GM23338 (cell line): Measurements from ENCODE around the gene KRTAP5-1. TPM values are rescaled to one million over a fixed set of nuclear protein-coding genes. Genes with fewer than 3 reads are reported as not detected.

ENCODE experiments used
- ATAC-seq: fragments of 200-7000 bp; cut with Tn5 transposase; 3 replicates; pipeline ENCODE4 v1.9.1; 2020
- DNase-seq: peaks from one replicate; pipeline ENCODE4 v3.0.0-alpha.2; 2015; ENCODE audit warnings: low spot score
- H2AFZ ChIP-seq: fragments of 200-600 bp; sonication (generic); 2 replicates; pipeline ENCODE4 v1.8.0; 2016; ENCODE audit warnings: antibody characterized with exemption, mild to moderate bottlenecking, moderate library complexity
- H3F3A ChIP-seq: fragments of 200-600 bp; sonication (generic); replicated peaks from 2 replicates; pipeline ENCODE4 v1.8.0; 2017; ENCODE audit warnings: antibody characterized with exemption, mixed run types, low read depth
- H3K27ac ChIP-seq: fragments of 200-600 bp; sonication (generic); 2 replicates; pipeline ENCODE4 v1.6.1; 2016; ENCODE audit warnings: low read depth
- H3K27me3 ChIP-seq: fragments of 200-600 bp; sonication (generic); 2 replicates; pipeline ENCODE4 v1.8.0; 2016; ENCODE audit warnings: mild to moderate bottlenecking, mixed run types, moderate library complexity; ENCODE audit not compliant: insufficient read depth
- H3K36me3 ChIP-seq: fragments of 200-600 bp; sonication (generic); 2 replicates; pipeline ENCODE4 v1.8.0; 2016; ENCODE audit warnings: mild to moderate bottlenecking; ENCODE audit not compliant: insufficient read depth
- H3K4me1 ChIP-seq: fragments of 200-600 bp; sonication (generic); 2 replicates; pipeline ENCODE4 v1.8.0; 2016; ENCODE audit warnings: mild to moderate bottlenecking, moderate library complexity; ENCODE audit not compliant: insufficient read depth
- H3K4me2 ChIP-seq: fragments of 200-600 bp; sonication (generic); 2 replicates; pipeline ENCODE4 v1.7.1; 2017; ENCODE audit warnings: mixed run types
- H3K4me3 ChIP-seq: fragments of 200-600 bp; sonication (generic); 2 replicates; pipeline ENCODE4 v1.6.1; 2016; ENCODE audit warnings: mixed run types
- H3K79me2 ChIP-seq: fragments of 200-600 bp; sonication (generic); replicated peaks from 2 replicates; pipeline ENCODE4 v1.8.0; 2017; ENCODE audit warnings: mild to moderate bottlenecking; ENCODE audit not compliant: insufficient read depth
- H3K9me2 ChIP-seq: fragments of 200-600 bp; sonication (generic); 2 replicates; pipeline ENCODE4 v1.8.0; 2017; ENCODE audit not compliant: insufficient read depth
- H4K20me1 ChIP-seq: fragments of 200-600 bp; sonication (generic); replicated peaks from 2 replicates; pipeline ENCODE4 v1.8.0; 2017; ENCODE audit warnings: mild to moderate bottlenecking; ENCODE audit not compliant: insufficient read depth
- H3K27ac Mint-ChIP-seq: 2 replicates; pipeline ENCODE4 v1.8.0; 2020; ENCODE audit warnings: inconsistent platforms, mild to moderate bottlenecking, moderate library complexity, mixed read lengths
- H3K27me3 Mint-ChIP-seq: 3 replicates; pipeline ENCODE4 v1.8.0; 2022; ENCODE audit warnings: low read depth, mild to moderate bottlenecking, moderate library complexity, mixed read lengths, inconsistent platforms; ENCODE audit not compliant: insufficient read depth, poor library complexity
- H3K36me3 Mint-ChIP-seq: 3 replicates; pipeline ENCODE4 v1.8.0; 2021; ENCODE audit warnings: low read depth, mild to moderate bottlenecking, inconsistent platforms, moderate library complexity, mixed read lengths
- H3K4me1 Mint-ChIP-seq: 3 replicates; pipeline ENCODE4 v1.8.0; 2020; ENCODE audit warnings: mild to moderate bottlenecking, inconsistent platforms, mixed read lengths
- H3K4me3 Mint-ChIP-seq: 3 replicates; pipeline ENCODE4 v1.8.0; 2021; ENCODE audit warnings: moderate library complexity, mild to moderate bottlenecking, inconsistent platforms, mixed read lengths
- H3K9me3 Mint-ChIP-seq: 3 replicates; pipeline ENCODE4 v1.8.0; 2020; ENCODE audit warnings: moderate library complexity, mild to moderate bottlenecking, inconsistent platforms, mixed read lengths
- ZNF331 ChIP-seq: fragments of 250-450 bp; sonication (Bioruptor Pico); IDR thresholded peaks from 2 replicates; pipeline ENCODE4 v1.5.0; 2020; ENCODE audit warnings: low read depth, mild to moderate bottlenecking, moderate library complexity
- polyA plus RNA-seq: library from polyadenylated mRNA; unstranded; fragments of >200 nt; fragmentation: Nextera tagmentation; extraction: Ambion mirVana; gene quantifications from 2 replicates; pipeline ENCODE4 v1.2.1, GENCODE V29; 2016
- total RNA-seq: library from RNA; depleted of rRNA; stranded (reverse); fragments of >200 nt; shearing (Covaris generic); gene quantifications from 2 replicates; pipeline ENCODE4 v1.2.3, GENCODE V29; 2014
- TF ChIP-seq, protein P1 (sequence below), 2 experiments: fragments of 200-600 bp in 1 of 2; sonication (generic) in 1 of 2; conservative IDR thresholded peaks; 2 replicates each; pipeline versions ENCODE4 v1.5.1 to v1.6.1; 2016 to 2017; ENCODE audit warnings: antibody characterized with exemption in 2 of 2, low read depth in 2 of 2, mild to moderate bottlenecking in 2 of 2, moderate library complexity in 1 of 2
- TF ChIP-seq, protein P2 (sequence below): fragments of 250-450 bp; sonication (Bioruptor Pico); IDR thresholded peaks from 2 replicates; pipeline ENCODE4 v1.5.0; 2020; ENCODE audit warnings: mild to moderate bottlenecking, moderate library complexity

Gene KRTAP5-1
- total and polyA plus RNA-seq, 2 experiments from 2014 or later: not detected

DNA sequence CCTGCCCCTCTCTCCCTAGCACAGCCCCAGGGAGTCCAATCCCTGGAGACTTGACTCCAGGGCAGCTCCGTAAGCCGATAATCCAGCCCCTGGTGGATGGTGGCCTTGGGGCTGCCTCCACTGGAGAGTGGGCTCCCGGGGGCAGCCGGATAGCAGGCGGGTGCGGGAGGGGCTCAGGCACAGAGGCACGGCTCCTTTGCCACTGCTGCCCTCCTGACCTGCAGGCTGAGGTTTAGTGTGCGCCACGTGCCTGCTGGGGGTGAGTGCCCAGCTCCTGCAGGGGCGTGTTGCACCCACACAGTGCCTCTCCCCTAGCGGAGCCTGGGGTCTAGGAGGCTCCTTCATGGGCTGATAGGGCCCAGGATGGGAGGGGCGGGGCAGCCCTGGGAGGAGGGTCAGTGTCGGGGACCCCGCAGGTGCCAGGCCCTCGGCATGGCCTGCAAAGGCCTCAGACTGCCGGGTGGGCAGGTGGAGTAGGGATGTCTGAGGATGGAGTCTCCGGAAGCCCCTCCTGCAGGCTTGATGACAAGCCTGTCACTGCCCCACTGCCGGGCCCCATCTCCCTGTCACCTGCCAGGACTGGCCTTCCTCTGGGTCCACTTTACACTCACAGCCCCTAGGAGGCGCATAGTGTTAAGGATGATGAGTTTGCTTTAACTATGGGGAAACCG lies 18.6 kb downstream of the KRTAP5-1 start:
- Histone ChIP-seq H3K36me3 (no peaks in the 10 kb centered on the region), H2AFZ (no peak overlapping the region), H3K4me1 (peaks cover 27% of the 10 kb centered on the region), H3K79me2 (no peaks in the 10 kb centered on the region), H3K4me3 (no peak overlapping the region), H3F3A (peaks cover 5% of the 10 kb centered on the region; the same call in 1 of the 2 replicates), H4K20me1 (no peaks in the 10 kb centered on the region), H3K27me3 (peaks cover 26% of the 10 kb centered on the region), H3K27ac (no peak overlapping the region), H3K9me2 (no peaks in the 10 kb centered on the region), H3K4me2 (no peak overlapping the region)
- Mint-ChIP-seq H3K9me3 (no peaks in the 10 kb centered on the region), H3K36me3 (no peaks in the 10 kb centered on the region), H3K4me1 (peaks cover 21% of the 10 kb centered on the region), H3K27me3 (peaks cover 24% of the 10 kb centered on the region), H3K27ac (no peak overlapping the region), H3K4me3 (no peak overlapping the region)
- TF ChIP-seq, protein P1, sequence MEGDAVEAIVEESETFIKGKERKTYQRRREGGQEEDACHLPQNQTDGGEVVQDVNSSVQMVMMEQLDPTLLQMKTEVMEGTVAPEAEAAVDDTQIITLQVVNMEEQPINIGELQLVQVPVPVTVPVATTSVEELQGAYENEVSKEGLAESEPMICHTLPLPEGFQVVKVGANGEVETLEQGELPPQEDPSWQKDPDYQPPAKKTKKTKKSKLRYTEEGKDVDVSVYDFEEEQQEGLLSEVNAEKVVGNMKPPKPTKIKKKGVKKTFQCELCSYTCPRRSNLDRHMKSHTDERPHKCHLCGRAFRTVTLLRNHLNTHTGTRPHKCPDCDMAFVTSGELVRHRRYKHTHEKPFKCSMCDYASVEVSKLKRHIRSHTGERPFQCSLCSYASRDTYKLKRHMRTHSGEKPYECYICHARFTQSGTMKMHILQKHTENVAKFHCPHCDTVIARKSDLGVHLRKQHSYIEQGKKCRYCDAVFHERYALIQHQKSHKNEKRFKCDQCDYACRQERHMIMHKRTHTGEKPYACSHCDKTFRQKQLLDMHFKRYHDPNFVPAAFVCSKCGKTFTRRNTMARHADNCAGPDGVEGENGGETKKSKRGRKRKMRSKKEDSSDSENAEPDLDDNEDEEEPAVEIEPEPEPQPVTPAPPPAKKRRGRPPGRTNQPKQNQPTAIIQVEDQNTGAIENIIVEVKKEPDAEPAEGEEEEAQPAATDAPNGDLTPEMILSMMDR (conservative IDR thresholded peaks at IDR 0.05; ENCODE audit: low read depth in 2 of 2): peak; percentile 45 to 53
- TF ChIP-seq, protein P2, sequence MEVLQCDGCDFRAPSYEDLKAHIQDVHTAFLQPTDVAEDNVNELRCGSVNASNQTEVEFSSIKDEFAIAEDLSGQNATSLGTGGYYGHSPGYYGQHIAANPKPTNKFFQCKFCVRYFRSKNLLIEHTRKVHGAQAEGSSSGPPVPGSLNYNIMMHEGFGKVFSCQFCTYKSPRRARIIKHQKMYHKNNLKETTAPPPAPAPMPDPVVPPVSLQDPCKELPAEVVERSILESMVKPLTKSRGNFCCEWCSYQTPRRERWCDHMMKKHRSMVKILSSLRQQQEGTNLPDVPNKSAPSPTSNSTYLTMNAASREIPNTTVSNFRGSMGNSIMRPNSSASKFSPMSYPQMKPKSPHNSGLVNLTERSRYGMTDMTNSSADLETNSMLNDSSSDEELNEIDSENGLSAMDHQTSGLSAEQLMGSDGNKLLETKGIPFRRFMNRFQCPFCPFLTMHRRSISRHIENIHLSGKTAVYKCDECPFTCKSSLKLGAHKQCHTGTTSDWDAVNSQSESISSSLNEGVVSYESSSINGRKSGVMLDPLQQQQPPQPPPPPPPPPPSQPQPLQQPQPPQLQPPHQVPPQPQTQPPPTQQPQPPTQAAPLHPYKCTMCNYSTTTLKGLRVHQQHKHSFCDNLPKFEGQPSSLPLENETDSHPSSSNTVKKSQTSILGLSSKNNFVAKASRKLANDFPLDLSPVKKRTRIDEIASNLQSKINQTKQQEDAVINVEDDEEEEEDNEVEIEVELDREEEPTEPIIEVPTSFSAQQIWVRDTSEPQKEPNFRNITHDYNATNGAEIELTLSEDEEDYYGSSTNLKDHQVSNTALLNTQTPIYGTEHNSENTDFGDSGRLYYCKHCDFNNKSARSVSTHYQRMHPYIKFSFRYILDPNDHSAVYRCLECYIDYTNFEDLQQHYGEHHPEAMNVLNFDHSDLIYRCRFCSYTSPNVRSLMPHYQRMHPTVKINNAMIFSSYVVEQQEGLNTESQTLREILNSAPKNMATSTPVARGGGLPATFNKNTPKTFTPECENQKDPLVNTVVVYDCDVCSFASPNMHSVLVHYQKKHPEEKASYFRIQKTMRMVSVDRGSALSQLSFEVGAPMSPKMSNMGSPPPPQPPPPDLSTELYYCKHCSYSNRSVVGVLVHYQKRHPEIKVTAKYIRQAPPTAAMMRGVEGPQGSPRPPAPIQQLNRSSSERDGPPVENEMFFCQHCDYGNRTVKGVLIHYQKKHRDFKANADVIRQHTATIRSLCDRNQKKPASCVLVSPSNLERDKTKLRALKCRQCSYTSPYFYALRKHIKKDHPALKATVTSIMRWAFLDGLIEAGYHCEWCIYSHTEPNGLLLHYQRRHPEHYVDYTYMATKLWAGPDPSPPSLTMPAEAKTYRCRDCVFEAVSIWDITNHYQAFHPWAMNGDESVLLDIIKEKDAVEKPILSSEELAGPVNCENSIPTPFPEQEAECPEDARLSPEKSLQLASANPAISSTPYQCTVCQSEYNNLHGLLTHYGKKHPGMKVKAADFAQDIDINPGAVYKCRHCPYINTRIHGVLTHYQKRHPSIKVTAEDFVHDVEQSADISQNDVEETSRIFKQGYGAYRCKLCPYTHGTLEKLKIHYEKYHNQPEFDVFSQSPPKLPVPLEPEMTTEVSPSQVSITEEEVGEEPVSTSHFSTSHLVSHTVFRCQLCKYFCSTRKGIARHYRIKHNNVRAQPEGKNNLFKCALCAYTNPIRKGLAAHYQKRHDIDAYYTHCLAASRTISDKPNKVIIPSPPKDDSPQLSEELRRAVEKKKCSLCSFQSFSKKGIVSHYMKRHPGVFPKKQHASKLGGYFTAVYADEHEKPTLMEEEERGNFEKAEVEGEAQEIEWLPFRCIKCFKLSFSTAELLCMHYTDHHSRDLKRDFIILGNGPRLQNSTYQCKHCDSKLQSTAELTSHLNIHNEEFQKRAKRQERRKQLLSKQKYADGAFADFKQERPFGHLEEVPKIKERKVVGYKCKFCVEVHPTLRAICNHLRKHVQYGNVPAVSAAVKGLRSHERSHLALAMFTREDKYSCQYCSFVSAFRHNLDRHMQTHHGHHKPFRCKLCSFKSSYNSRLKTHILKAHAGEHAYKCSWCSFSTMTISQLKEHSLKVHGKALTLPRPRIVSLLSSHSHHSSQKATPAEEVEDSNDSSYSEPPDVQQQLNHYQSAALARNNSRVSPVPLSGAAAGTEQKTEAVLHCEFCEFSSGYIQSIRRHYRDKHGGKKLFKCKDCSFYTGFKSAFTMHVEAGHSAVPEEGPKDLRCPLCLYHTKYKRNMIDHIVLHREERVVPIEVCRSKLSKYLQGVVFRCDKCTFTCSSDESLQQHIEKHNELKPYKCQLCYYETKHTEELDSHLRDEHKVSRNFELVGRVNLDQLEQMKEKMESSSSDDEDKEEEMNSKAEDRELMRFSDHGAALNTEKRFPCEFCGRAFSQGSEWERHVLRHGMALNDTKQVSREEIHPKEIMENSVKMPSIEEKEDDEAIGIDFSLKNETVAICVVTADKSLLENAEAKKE (CRISPR knock-in tag): no peak
- DNase-seq: no peak
- ATAC-seq: no peak

DNA sequence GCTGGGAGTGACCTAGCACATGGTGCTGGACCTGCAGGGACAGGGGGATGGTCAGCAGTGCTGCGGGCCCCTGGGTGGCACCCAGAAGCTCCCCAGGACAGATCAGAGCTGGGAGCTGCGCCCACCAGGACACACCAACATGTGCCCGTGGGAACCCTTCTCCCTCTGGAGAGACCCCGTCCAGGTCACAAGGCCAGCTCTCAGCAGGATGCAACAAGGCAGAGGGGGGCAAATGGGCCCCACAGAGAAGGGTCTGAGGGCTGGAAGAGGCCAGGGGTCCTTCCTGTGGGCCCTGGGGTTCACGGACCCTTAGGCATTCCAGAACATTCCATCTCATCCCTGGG lies 19.2 kb downstream of the KRTAP5-1 start:
- no peaks in the 10 kb centered on the region for H4K20me1 ChIP-seq
- peaks cover 5% of the 10 kb centered on the region; the same call in 1 of the 2 replicates for H3F3A ChIP-seq
- no peak overlapping the region for H3K4me3 ChIP-seq
- no peak overlapping the region for H3K27ac Mint-ChIP-seq
- no peaks in the 10 kb centered on the region for H3K79me2 ChIP-seq
- H2AFZ ChIP-seq: no peak overlapping the region
- no peak for ATAC-seq
- peaks cover 20% of the 10 kb centered on the region for H3K27me3 ChIP-seq
- H3K27ac ChIP-seq: no peak overlapping the region
- H3K4me3 Mint-ChIP-seq: no peak overlapping the region
- H3K4me2 ChIP-seq: no peak overlapping the region
- H3K9me2 ChIP-seq: no peaks in the 10 kb centered on the region
- no peaks in the 10 kb centered on the region for H3K36me3 ChIP-seq
- H3K36me3 Mint-ChIP-seq: no peaks in the 10 kb centered on the region
- DNase-seq: no peak
- peaks cover 21% of the 10 kb centered on the region for H3K4me1 Mint-ChIP-seq
- peaks cover 24% of the 10 kb centered on the region for H3K27me3 Mint-ChIP-seq
- H3K4me1 ChIP-seq: peaks cover 25% of the 10 kb centered on the region
- H3K9me3 Mint-ChIP-seq: no peaks in the 10 kb centered on the region
- TF ChIP-seq, protein P2 (CRISPR knock-in tag): no peak
- TF ChIP-seq ZNF331 (CRISPR knock-in tag): no peak
